NCI-H510A (cell line): ENCODE measurements around the gene CNMD.

Experiments
- DNase-seq: peaks from one replicate; lab custom pipeline; 2025; lab: John Stamatoyannopoulos, UW

The CNMD gene

GRCh38 chr13:52739468-52740071, at the start of gene CNMD:
Gene CNMD (minus strand): TSS chr13:52739820. CDS start chr13:52739701, 119 bp downstream.
- no peak for DNase-seq

GRCh38 chr13:52788011-52788410, 48.4 kb upstream of the CNMD start:
- DNase-seq = no peak

GRCh38 chr13:52787235-52787634, 47.6 kb upstream of the CNMD start:
- DNase-seq = no peak

GRCh38 chr13:52786766-52787165, 47.1 kb upstream of the CNMD start:
- DNase-seq = no peak

GRCh38 chr13:52785739-52786138, 46.1 kb upstream of the CNMD start:
- DNase-seq = no peak

- no peak for DNase-seq
These were observed 45.1 kb upstream of the CNMD start for GRCh38 chr13:52784591-52785340.

GRCh38 chr13:52783943-52784342, 44.3 kb upstream of the CNMD start:
- no peak for DNase-seq

GRCh38 chr13:52782471-52783448, 43.1 kb upstream of the CNMD start:
- no peak for DNase-seq

GRCh38 chr13:52780611-52781010, 41.0 kb upstream of the CNMD start:
- DNase-seq = no peak

GRCh38 chr13:52780092-52780491, 40.5 kb upstream of the CNMD start:
- no peak for DNase-seq

GRCh38 chr13:52779103-52779502, 39.5 kb upstream of the CNMD start:
- DNase-seq = no peak

GRCh38 chr13:52776726-52777125, 37.1 kb upstream of the CNMD start:
- no peak for DNase-seq

GRCh38 chr13:52775511-52775910, 35.9 kb upstream of the CNMD start:
- no peak for DNase-seq

GRCh38 chr13:52767949-52768516, 28.4 kb upstream of the CNMD start:
- no peak for DNase-seq

GRCh38 chr13:52765611-52766390, 26.2 kb upstream of the CNMD start:
- no peak for DNase-seq

- no peak for DNase-seq
These were observed 20.5 kb upstream of the CNMD start for GRCh38 chr13:52760077-52760476.

GRCh38 chr13:52758114-52758513, 18.5 kb upstream of the CNMD start:
- no peak for DNase-seq

GRCh38 chr13:52751196-52751595, 11.6 kb upstream of the CNMD start:
- DNase-seq = no peak

GRCh38 chr13:52750713-52751112, 11.1 kb upstream of the CNMD start:
- no peak for DNase-seq

- no peak for DNase-seq
These were observed 9.8 kb upstream of the CNMD start for GRCh38 chr13:52749419-52749818.

- DNase-seq = no peak
These were observed 6.5 kb upstream of the CNMD start for GRCh38 chr13:52746141-52746540.
